Neural cell (in vitro differentiated cells): ENCODE results near the gene CCDC86.

Experiments
- EP300 ChIP-seq: fragments of 450-650 bp; conservative IDR thresholded peaks from 2 replicates; pipeline ENCODE4 v1.6.1; 2014; ENCODE audit warnings: antibody characterized with exemption, mild to moderate bottlenecking, moderate library complexity; ENCODE audit not compliant: poor library complexity, severe bottlenecking
- EZH2 ChIP-seq: fragments of 200-600, 300-800 bp; shearing (Covaris generic), sonication (generic); IDR thresholded peaks from 2 replicates; pipeline ENCODE4 v1.6.1; 2014; ENCODE audit warnings: antibody characterized with exemption, low read length, borderline replicate concordance, mild to moderate bottlenecking; ENCODE audit not compliant: insufficient read depth, poor library complexity, severe bottlenecking
- RAD21 ChIP-seq: fragments of 450-650 bp; conservative IDR thresholded peaks from 2 replicates; pipeline ENCODE4 v1.6.1; 2014; ENCODE audit warnings: antibody characterized with exemption, mild to moderate bottlenecking, moderate library complexity
- TF ChIP-seq, protein P1 (sequence below): fragments of 450-650 bp; IDR thresholded peaks from 2 replicates; pipeline ENCODE4 v1.5.1; 2014; ENCODE audit warnings: antibody characterized with exemption, mild to moderate bottlenecking, moderate library complexity; ENCODE audit not compliant: poor library complexity, severe bottlenecking

DNA sequence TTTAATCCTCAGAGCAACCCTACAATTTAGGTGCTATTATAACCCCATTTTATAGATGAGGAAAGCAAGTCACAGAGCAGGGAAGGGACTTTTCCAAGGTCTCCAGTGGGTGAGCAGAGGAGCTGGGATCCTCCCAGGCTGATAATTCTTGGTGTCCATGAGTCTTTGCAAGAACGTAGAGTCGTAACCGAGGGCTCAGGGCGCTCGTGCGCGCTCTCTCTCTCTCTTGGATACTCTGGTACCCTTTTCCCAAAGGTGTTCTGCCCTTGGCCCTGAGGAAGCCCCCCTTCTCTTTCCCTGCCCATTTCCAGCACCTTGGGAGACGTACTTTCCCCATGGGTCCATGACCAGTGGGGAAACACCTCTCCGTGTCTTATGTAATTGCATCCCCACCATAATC lies 20.3 kb downstream of the CCDC86 start:
- TF ChIP-seq, protein P1, sequence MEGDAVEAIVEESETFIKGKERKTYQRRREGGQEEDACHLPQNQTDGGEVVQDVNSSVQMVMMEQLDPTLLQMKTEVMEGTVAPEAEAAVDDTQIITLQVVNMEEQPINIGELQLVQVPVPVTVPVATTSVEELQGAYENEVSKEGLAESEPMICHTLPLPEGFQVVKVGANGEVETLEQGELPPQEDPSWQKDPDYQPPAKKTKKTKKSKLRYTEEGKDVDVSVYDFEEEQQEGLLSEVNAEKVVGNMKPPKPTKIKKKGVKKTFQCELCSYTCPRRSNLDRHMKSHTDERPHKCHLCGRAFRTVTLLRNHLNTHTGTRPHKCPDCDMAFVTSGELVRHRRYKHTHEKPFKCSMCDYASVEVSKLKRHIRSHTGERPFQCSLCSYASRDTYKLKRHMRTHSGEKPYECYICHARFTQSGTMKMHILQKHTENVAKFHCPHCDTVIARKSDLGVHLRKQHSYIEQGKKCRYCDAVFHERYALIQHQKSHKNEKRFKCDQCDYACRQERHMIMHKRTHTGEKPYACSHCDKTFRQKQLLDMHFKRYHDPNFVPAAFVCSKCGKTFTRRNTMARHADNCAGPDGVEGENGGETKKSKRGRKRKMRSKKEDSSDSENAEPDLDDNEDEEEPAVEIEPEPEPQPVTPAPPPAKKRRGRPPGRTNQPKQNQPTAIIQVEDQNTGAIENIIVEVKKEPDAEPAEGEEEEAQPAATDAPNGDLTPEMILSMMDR: no peak
- TF ChIP-seq RAD21 (no peak), EZH2 (no peak), EP300 (no peak)
